ENCODE data around the gene CCER1.

Gene CCER1

GRCh38 chr12:90921536-90921935, 33.4 kb downstream of the CCER1 start:
- DNase-seq (ENCODE audit: low read depth in 2 of 3, low spot score in 2 of 3): no peak

- no peak for DNase-seq (ENCODE audit: low read depth in 2 of 3, low spot score in 2 of 3)
These were observed 34.8 kb downstream of the CCER1 start for GRCh38 chr12:90920222-90920621.

DNA sequence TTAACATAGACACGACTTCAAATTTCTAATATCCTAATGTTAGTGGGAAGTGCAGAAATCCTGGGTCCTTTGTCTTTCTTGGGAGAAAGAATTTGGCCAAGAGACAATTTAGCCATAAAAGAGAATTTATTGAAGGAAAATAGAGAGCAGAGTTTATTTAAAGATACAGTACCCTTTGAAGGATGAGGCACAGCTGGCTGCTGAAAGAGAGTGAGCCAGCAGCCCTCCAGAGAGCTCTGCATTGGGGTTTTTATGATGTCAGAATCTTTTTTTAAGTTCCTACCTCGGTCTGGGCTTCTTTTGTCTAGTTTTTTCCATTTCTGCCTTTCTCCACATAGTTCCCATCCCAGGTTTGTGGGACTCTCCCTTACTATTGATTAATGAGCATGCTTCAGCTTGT, 37.5 kb downstream of the CCER1 start:
- no peak for DNase-seq (ENCODE audit: low read depth in 2 of 3, low spot score in 2 of 3)

GRCh38 chr12:90916516-90916915, 38.5 kb downstream of the CCER1 start:
- no peak for DNase-seq (ENCODE audit: low read depth in 2 of 3, low spot score in 2 of 3)

DNA sequence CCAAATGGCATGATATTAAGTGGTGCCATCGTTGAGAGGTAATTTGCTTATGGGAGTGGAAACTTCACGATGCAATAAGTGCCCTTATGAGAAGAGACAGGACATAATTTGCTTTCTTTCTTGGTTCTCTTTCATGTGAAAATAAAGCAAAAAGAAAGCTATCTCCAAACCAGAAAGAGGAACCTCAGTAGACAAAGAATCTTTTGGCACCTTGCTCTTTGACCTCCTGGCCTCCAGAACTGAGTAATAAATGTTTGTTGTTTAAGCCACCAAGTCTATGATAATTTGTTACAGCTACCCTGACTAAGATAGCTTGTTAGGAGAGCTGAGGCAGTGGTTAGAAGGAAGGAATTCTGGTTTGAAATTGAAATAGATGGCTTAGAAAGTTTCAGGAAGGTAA, 39.6 kb downstream of the CCER1 start:
- DNase-seq (ENCODE audit: low read depth in 2 of 3, low spot score in 2 of 3): no peak

DNA sequence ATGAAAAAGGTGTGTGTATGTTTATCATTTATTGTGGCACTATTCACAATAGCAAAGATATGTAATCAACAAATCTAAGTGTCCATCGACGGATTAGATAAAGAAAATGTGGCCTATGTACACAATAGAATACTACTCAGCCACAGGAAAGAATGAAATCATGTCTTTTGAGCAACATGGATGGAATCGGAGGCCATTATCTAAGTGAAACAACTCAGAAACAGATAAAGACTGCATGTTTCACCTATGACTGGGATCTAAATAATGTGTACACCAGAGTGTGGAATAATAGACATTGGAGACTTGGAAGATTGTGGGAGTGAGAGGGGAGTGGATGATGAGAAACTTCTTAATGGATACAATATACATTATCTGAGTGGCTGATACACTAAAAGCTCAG, 44.0 kb downstream of the CCER1 start:
- no peak for DNase-seq (ENCODE audit: low read depth in 2 of 3, low spot score in 2 of 3)

DNA sequence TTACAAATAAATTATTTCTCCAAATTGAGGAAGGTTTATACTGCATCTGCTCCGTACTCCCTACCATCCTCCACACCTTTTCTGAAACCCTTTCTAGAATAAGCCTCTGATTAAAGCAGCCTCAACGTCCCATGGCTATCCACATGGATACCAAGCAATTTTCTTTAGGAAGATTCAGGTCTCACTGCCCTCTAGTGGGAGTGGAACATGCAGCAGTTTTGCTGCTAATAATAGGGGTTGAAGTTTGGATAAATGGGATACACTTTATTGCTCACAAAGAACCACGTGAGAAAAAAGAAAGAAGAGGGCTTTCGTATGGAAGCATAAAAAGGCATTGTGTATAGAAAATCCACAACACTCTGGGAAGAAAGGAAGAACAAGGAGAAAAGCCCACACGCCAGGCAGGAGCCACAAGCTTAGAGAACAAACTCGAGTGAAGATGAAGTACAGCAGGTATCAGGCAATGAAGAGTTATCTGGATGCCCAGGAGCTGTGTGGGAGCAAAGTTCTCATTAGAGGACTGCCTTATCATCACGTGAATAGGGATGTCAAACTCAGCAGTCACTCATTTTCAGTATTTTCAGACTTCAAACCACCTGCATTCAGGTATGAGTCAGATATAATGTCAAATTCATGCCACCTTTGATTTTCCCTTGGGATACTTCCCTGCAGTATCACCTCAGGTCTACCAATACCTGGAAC, 45.8 kb downstream of the CCER1 start:
- no peak for DNase-seq (ENCODE audit: low read depth in 2 of 3, low spot score in 2 of 3)

- no peak for DNase-seq (ENCODE audit: low read depth in 2 of 3, low spot score in 2 of 3)
These were observed 46.5 kb downstream of the CCER1 start for GRCh38 chr12:90908465-90908864.

GRCh38 chr12:90905691-90906370, 49.1 kb downstream of the CCER1 start:
- no peak for DNase-seq (ENCODE audit: low read depth in 2 of 3, low spot score in 2 of 3)

- DNase-seq (ENCODE audit: low read depth in 2 of 3, low spot score in 2 of 3): no peak
These were observed 52.4 kb downstream of the CCER1 start for GRCh38 chr12:90902596-90902995.
